Measurements from ENCODE around the gene CIB1. TPM values are rescaled to one million over a fixed set of nuclear protein-coding genes. Genes with fewer than 3 reads are reported as not detected.

The CIB1 gene
- total and polyA plus RNA-seq, 2 of the 8 experiments (the other 6 are each of a cell fraction or from before 2014, with no cell fraction given) = 26.0 to 63.5 TPM

- ChIA-PET POLR2A (ENCODE audit: partially characterized antibody) (no interaction called here), CTCF (ENCODE audit: partially characterized antibody) (interaction anchor here (0.6 to 2.2 kb wide), 3 partner anchors 10 to 241 kb away, joined by 3 to 6 read pairs (median 3); no protein-coding TSS in a partner anchor)
- Histone ChIP-seq H2AFZ (ENCODE audit: low read length) (no peak overlapping the region), H3K27ac (ENCODE audit: low read depth, low read length) (no peak overlapping the region), H4K91ac (replicated peaks; ENCODE audit: insufficient read length, low read length) (no peak overlapping the region), H3K79me2 (ENCODE audit: control insufficient read depth in 1 of 2, insufficient read depth in 2 of 2, low read length in 2 of 2) (no peaks in the 10 kb centered on the region), H3K14ac (ENCODE audit: insufficient read length) (no peak overlapping the region), H3K27me3 (replicated peaks in 1 of 4; ENCODE audit: control insufficient read depth in 3 of 4, extremely low read depth in 1 of 4, insufficient read depth in 3 of 4, low read length in 3 of 4) (no peaks in the 10 kb centered on the region), H2AK5ac (ENCODE audit: low read depth, low read length) (no peak overlapping the region), H2BK15ac (ENCODE audit: low read length) (no peak overlapping the region), H3K36me3 (ENCODE audit: control insufficient read depth in 2 of 4, insufficient read depth in 4 of 4, low read length in 3 of 4) (peaks cover 9 to 41% (median 28%) of the 10 kb centered on the region in 4 experiments; a peak in 6 of 8 replicates), H4K8ac (ENCODE audit: extremely low read depth, insufficient read depth, low read length) (no peak overlapping the region), H3K9me3 (ENCODE audit: insufficient read depth in 2 of 2, low read depth in 1 of 2, low read length in 1 of 2) (no peaks in the 10 kb centered on the region), H3K18ac (ENCODE audit: extremely low read depth, low read length) (no peak overlapping the region), H3K4me1 (replicated peaks in 1 of 4; ENCODE audit: control insufficient read depth in 3 of 4, insufficient read depth in 4 of 4, low read length in 3 of 4) (peaks cover 0 to 6% (median under 1%) of the 10 kb centered on the region in 4 experiments; a peak in 3 of 7 replicates), H2BK12ac (ENCODE audit: low read depth, low read length) (no peak overlapping the region), H2BK20ac (ENCODE audit: low read length) (no peak overlapping the region), H3K4me2 (ENCODE audit: insufficient read depth in 1 of 2, low read depth in 2 of 2, low read length in 2 of 2) (no peak overlapping the region), H3K4ac (replicated peaks; ENCODE audit: insufficient read length, low read depth, low read length) (no peak overlapping the region), H3K9ac (replicated peaks in 1 of 4; ENCODE audit: extremely low read depth in 1 of 4, low read depth in 3 of 4, low read length in 3 of 4) (no peak overlapping the region), H2BK5ac (ENCODE audit: low read depth, low read length) (no peak overlapping the region), H3K23ac (ENCODE audit: insufficient read length) (no peak overlapping the region), H3K4me3 (ENCODE audit: extremely low read depth in 1 of 4, insufficient read depth in 2 of 4, low read depth in 3 of 4, low read length in 4 of 4) (no peak overlapping the region), H3K23me2 (ENCODE audit: low read depth, low read length) (peaks cover 5% of the 10 kb centered on the region), H3K56ac (replicated peaks; ENCODE audit: insufficient read length, low read depth, low read length) (no peak overlapping the region), H4K20me1 (replicated peaks in 1 of 2; ENCODE audit: control insufficient read depth in 1 of 2, insufficient read depth in 2 of 2, low read length in 2 of 2) (peaks cover 0 to 6% of the 10 kb centered on the region in 2 experiments), H4K5ac (ENCODE audit: insufficient read length, low read depth, low read length) (no peak overlapping the region), H2BK120ac (replicated peaks; ENCODE audit: low read depth, low read length) (no peak overlapping the region), H3K79me1 (ENCODE audit: low read depth, low read length) (peaks cover 6% of the 10 kb centered on the region)
- WGBS, 2 experiments (ENCODE audit: extremely low coverage in 1 of 2, insufficient coverage in 1 of 2, insufficient read length in 1 of 2, insufficient replicate concordance in 2 of 2, low coverage in 1 of 2, low lambda C conversion rate in 2 of 2, missing lambda C conversion rate in 1 of 2) = 95% methylated on average over 13 of the region's 15 CpGs; no CpG with 5 or more reads in 1 of the 2 experiments
- DNase-seq (ENCODE audit: low read depth in 1 of 2, low spot score in 2 of 2) (no peak), FAIRE-seq (no peak)
- TF ChIP-seq ATF2 (IDR thresholded peaks at IDR 0.05; ENCODE audit: low read length) (no peak), KDM4A (IDR thresholded peaks at IDR 0.05; ENCODE audit: low read depth, low read length, severe bottlenecking) (no peak), KDM1A (IDR thresholded peaks at IDR 0.05; ENCODE audit: borderline replicate concordance, low read length) (no peak), NRF1 (IDR thresholded peaks at IDR 0.05; ENCODE audit: low read depth, low read length) (no peak), GABPA (IDR thresholded peaks at IDR 0.05; ENCODE audit: borderline replicate concordance, insufficient read depth, low read length) (no peak), EZH2 (IDR thresholded peaks at IDR 0.05; ENCODE audit: low read depth, low read length, severe bottlenecking) (no peak), SIX5 (IDR thresholded peaks at IDR 0.05; ENCODE audit: low read depth, low read length) (no peak), SUZ12 (IDR thresholded peaks at IDR 0.05; ENCODE audit: low read length) (no peak), SRF (IDR thresholded peaks at IDR 0.05; ENCODE audit: low read depth, low read length) (no peak), SP4 (IDR thresholded peaks at IDR 0.05; ENCODE audit: low read length) (no peak), POLR2AphosphoS5 (IDR thresholded peaks at IDR 0.05; ENCODE audit: low read depth, low read length) (no peak; the same call in 1 of the 2 replicates)
- TF ChIP-seq, protein P1, sequence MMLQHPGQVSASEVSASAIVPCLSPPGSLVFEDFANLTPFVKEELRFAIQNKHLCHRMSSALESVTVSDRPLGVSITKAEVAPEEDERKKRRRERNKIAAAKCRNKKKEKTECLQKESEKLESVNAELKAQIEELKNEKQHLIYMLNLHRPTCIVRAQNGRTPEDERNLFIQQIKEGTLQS (IDR thresholded peaks at IDR 0.05; ENCODE audit: insufficient read depth, low read depth, low read length) = no peak
Observed at GRCh38 chr15:90228960-90229359, 4.8 kb downstream of the CIB1 start.
